Pancreas (tissue), 10 donors: Measurements from ENCODE around the gene MAD2L2. TPM values are rescaled to one million over a fixed set of nuclear protein-coding genes. Genes with fewer than 3 reads are reported as not detected.

Source experiments
- ATAC-seq, 4 donors: fragments of 200-7000 bp; cut with Tn5 transposase; one replicate each; pipeline versions ENCODE4 v1.8.0 to v1.9.1; 2020; ENCODE audit warnings: mild to moderate bottlenecking in 4 of 4, moderate library complexity in 4 of 4
- DNase-seq, 6 donors: peaks; one replicate each; pipeline ENCODE4 v3.0.0-alpha.2; 2020
- FAIRE-seq: peaks from 2 replicates; lab custom pipeline; 2012; peaks lifted over from hg19 to GRCh38; lab: Jason Lieb, UNC
- H3K27ac ChIP-seq, 4 donors: fragments of 200-600 bp; sonication (generic); 1 replicate in 3 of 4; 2 replicates in 1 of 4; pipeline versions ENCODE4 v1.5.0 to v1.8.0; 2020
- H3K27me3 ChIP-seq, 4 donors: fragments of 200-600 bp; one replicate each; pipeline ENCODE4 v1.8.0; 2021
- H3K36me3 ChIP-seq, 3 donors: fragments of 200-600 bp; sonication (generic) in 1 of 3; one replicate each; pipeline versions ENCODE4 v1.5.0 to v1.8.0; 2020 to 2021
- H3K4me1 ChIP-seq, 3 donors: fragments of 200-600 bp; one replicate each; pipeline ENCODE4 v1.8.0; 2021
- H3K4me3 ChIP-seq, 4 donors: fragments of 200-600 bp; sonication (generic) in 2 of 4; one replicate each; pipeline versions ENCODE4 v1.5.0 to v1.8.0; 2020 to 2021
- H3K9me3 ChIP-seq, 4 donors: fragments of 200-600 bp; one replicate each; pipeline ENCODE4 v1.8.0; 2021
- WGBS, 2 donors: extraction: QIAGEN DNeasy Blood & Tissue Kit; methylation state at CpG; one replicate each; pipeline ENCODE4 v1.1.7; 2013; 5-methylcytosine and 5-hydroxymethylcytosine counted together
- intact Hi-C, 3 donors: fragments of 100-400 bp; cut with DNase I; formaldehyde crosslinking; loops; one replicate each; pipeline versions ENCODE4 v1.11.1 to v1.14.2; 2022
- polyA plus RNA-seq, 2 donors: library from polyadenylated mRNA; stranded (reverse); fragments of 200-250 nt; gene quantifications; one replicate each; pipeline ENCODE4 v1.2.3, GENCODE V29; 2013
- total RNA-seq, 6 donors: library from RNA; stranded (reverse); fragmentation: NEBNext Ultra II Directional in 4 of 6; extraction: Animal tissue kit (Norgen Biotek cat#: 25700) in 4 of 6; gene quantifications; one replicate each; pipeline versions ENCODE4 v1.2.1 to v1.2.4, GENCODE V29; 2021 to 2023
- TF ChIP-seq, protein P1 (sequence below), 4 donors: fragments of 200-600 bp; sonication (generic) in 3 of 4; IDR thresholded peaks; one replicate each; pipeline versions ENCODE4 v1.5.0 to v1.8.0; 2021; ENCODE audit warnings: antibody characterized with exemption in 4 of 4
- donor health status: healthy with polysubstance abuse.
- donor health status: DM: no; HTN: no; CAD: no; lungs with moderate emphysema.
- donor health status: DM: no; HTN: no; CAD: no.
- donor health status: control.
- donor health status: control.
- donor health status: Bipolar disorder and iron deficiency.
- donor health status: DM: yes; HTN: yes; CAD: no.
- donor health status: DM: no; HTN: no; CAD: no.
- donor health status: DM: no; HTN: no; CAD: no.
- donor health status: DM: yes; HTN: yes; CAD: no.

The MAD2L2 gene
- total and polyA plus RNA-seq, 8 donors = 15.6 to 27.0 (median 22.4) TPM

DNA sequence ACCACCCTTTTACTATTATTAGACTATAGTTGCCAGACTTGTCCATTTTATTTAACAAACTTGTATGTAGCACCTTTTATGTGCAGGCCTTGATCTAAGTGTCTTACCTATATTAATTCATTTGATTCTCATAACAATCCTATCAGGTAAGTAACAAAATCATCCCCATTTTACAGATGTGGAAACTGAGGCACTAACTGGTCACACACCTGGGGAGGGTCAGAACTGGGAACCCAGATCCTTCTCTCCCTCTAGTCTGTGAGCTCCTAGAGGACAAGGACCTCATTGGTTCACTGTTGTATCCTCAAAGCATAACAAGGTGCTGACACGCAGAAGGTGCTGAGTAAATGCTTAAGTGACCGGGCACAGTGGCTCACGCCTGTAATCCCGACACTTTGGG, 41.6 kb downstream of the MAD2L2 start:
- no peaks in the 10 kb centered on the region for H3K36me3 ChIP-seq
- FAIRE-seq (no peak), DNase-seq (peak in 1 of 6 donors; percentile 15), ATAC-seq (no peak)
- no peaks in the 10 kb centered on the region for H3K4me1 ChIP-seq
- 76 to 82% methylated on average over 4 of the region's 4 CpGs for WGBS, 2 donors
- H3K27me3 ChIP-seq = no peaks in the 10 kb centered on the region
- TF ChIP-seq, protein P1, sequence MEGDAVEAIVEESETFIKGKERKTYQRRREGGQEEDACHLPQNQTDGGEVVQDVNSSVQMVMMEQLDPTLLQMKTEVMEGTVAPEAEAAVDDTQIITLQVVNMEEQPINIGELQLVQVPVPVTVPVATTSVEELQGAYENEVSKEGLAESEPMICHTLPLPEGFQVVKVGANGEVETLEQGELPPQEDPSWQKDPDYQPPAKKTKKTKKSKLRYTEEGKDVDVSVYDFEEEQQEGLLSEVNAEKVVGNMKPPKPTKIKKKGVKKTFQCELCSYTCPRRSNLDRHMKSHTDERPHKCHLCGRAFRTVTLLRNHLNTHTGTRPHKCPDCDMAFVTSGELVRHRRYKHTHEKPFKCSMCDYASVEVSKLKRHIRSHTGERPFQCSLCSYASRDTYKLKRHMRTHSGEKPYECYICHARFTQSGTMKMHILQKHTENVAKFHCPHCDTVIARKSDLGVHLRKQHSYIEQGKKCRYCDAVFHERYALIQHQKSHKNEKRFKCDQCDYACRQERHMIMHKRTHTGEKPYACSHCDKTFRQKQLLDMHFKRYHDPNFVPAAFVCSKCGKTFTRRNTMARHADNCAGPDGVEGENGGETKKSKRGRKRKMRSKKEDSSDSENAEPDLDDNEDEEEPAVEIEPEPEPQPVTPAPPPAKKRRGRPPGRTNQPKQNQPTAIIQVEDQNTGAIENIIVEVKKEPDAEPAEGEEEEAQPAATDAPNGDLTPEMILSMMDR (IDR thresholded peaks at IDR 0.05) = no peak
- H3K9me3 ChIP-seq = no peaks in the 10 kb centered on the region
- H3K27ac ChIP-seq = no peak overlapping the region
- intact Hi-C loops = no loop called here
- no peak overlapping the region for H3K4me3 ChIP-seq

DNA sequence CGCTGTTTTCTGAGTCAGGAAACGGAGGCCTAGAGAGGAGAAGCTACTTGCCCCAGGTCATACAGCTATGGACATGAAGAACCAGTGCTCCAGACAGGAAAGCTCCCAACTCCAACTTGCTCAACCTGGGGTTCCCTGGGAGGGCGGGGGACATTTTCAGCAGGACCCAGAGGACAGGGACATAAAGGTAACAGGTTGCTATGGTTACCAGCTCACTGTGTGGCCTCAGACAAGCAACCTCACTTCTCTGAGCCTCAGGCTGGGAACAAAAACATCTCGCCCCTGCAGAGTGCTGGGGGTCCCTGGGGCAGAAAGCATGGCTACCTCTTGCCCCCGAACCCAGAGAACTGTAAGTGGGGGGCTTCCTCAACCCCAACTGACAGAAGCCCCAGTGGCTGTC, 42.8 kb downstream of the MAD2L2 start:
- no peaks in the 10 kb centered on the region for H3K9me3 ChIP-seq
- intact Hi-C loops = no loop called here
- DNase-seq (no peak), ATAC-seq (no peak), FAIRE-seq (no peak)
- H3K36me3 ChIP-seq = no peaks in the 10 kb centered on the region
- no peaks in the 10 kb centered on the region for H3K27me3 ChIP-seq
- no peak overlapping the region for H3K27ac ChIP-seq
- 28 to 32% methylated on average over 5 of the region's 5 CpGs for WGBS, 2 donors
- TF ChIP-seq, protein P1 (IDR thresholded peaks at IDR 0.05) = no peak
- no peak overlapping the region for H3K4me3 ChIP-seq
- H3K4me1 ChIP-seq = no peaks in the 10 kb centered on the region

DNA sequence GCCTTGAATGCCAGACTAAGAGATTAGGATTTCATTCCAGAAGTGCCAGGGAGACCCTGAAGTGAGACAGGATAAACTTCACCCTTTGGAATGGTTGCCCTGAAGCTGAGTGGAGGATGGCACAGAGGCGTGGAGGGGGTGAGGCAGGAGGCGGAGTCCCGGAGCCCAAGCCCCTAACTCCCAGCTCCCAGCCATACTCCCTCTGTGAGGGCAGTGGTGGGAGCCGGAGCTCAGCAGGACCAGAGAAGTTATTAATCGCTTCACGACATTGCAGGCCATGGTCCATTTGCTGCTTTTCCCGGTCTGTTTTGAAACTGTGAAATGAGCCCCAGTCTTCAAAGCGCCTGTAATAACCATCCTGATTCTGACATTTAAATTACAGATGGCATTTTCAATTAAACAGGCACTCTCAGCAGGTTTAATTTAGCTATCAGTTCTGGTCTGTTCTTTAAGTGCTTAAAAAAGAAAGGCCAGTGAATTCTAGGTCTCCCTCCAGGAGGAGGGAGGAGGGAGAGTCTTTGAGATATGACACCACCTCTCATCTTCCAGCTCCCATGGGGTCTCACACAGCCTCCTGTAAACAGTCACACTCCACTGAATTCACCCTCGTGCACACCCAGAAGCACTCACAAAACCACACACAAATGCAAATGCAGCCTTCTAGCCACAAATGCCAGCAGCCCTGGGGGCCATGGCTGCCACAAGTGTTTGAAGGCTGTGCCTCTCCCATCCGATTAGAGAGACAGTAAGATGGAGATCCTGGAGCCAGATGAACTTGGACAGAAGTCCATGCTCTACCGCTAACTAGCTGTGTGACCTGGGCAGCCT, 46.4 kb downstream of the MAD2L2 start:
- DNase-seq = no peak

DNA sequence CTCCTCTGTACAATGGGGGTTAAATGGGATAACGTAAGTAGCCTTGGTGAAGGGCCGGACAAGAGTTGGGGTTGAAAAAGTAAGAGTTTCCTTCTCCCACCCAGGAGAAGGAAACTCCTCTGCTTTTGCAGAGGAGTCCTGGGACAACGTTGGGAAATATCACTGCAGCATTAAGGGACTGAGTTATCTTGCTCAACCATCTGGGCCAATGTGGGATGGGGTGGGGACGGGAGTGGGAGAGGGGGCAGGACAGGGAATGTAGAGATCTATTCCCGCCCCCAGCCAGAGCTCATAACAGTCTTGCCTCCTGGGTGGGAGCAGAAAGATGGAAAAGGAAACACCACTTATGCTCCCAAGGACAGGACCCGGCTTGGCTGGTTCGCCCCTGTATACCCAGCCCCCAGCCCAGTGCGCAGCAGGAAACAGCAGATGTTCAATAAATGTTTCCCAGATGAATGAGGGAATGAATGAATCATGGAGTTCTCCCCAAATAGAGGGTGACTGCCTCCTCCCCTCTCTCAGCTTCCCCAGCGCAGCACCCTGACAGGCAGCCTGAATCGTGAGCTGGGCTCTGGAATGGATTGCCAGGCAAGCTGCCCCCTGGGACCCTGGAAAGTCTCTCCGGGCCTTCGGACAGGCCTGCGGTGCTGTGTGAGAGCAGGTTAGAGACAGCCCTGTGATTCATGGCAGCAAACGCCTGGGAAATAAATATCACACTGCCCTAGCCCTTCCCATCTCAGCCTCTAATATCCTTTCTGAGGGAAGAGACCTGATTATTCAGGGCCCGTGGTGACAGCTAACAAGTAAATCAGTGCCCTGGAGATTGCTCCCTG, 51.5 kb downstream of the MAD2L2 start:
- WGBS, 2 donors = 43 to 46% methylated on average over 15 of the region's 15 CpGs
- TF ChIP-seq, protein P1 (IDR thresholded peaks at IDR 0.05) = no peak
- H3K27me3 ChIP-seq = no peaks in the 10 kb centered on the region
- H3K9me3 ChIP-seq = no peaks in the 10 kb centered on the region
- intact Hi-C loops = no loop called here
- no peak for DNase-seq
- no peaks in the 10 kb centered on the region for H3K4me1 ChIP-seq
- FAIRE-seq = no peak
- no peak overlapping the region for H3K4me3 ChIP-seq
- no peak for ATAC-seq
- no peak overlapping the region for H3K27ac ChIP-seq
- H3K36me3 ChIP-seq = no peaks in the 10 kb centered on the region

More for the DNA sequence above, 46.4 kb downstream of the MAD2L2 start:
- WGBS, 2 donors = 58 to 64% methylated on average over 11 of the region's 11 CpGs
- intact Hi-C loops = no loop called here
- H3K36me3 ChIP-seq = no peaks in the 10 kb centered on the region
- no peak overlapping the region for H3K27ac ChIP-seq
- H3K4me3 ChIP-seq = no peak overlapping the region
- H3K9me3 ChIP-seq = no peaks in the 10 kb centered on the region
- H3K4me1 ChIP-seq = no peaks in the 10 kb centered on the region
- TF ChIP-seq, protein P1 (IDR thresholded peaks at IDR 0.05) = no peak
- ATAC-seq = no peak
- no peaks in the 10 kb centered on the region for H3K27me3 ChIP-seq
- no peak for FAIRE-seq
